ENCODE measurements around the gene WNT2B. TPM values are rescaled to one million over a fixed set of nuclear protein-coding genes. Genes with fewer than 3 reads are reported as not detected.

The WNT2B gene
- total and polyA plus RNA-seq, 2 of the 8 experiments (the other 6 are each of a cell fraction or from before 2014, with no cell fraction given): 0.33 to 2.0 TPM

GRCh38 chr1:112541299-112541698, 32.5 kb downstream of the WNT2B start (continued):
- TF ChIP-seq, protein P1, sequence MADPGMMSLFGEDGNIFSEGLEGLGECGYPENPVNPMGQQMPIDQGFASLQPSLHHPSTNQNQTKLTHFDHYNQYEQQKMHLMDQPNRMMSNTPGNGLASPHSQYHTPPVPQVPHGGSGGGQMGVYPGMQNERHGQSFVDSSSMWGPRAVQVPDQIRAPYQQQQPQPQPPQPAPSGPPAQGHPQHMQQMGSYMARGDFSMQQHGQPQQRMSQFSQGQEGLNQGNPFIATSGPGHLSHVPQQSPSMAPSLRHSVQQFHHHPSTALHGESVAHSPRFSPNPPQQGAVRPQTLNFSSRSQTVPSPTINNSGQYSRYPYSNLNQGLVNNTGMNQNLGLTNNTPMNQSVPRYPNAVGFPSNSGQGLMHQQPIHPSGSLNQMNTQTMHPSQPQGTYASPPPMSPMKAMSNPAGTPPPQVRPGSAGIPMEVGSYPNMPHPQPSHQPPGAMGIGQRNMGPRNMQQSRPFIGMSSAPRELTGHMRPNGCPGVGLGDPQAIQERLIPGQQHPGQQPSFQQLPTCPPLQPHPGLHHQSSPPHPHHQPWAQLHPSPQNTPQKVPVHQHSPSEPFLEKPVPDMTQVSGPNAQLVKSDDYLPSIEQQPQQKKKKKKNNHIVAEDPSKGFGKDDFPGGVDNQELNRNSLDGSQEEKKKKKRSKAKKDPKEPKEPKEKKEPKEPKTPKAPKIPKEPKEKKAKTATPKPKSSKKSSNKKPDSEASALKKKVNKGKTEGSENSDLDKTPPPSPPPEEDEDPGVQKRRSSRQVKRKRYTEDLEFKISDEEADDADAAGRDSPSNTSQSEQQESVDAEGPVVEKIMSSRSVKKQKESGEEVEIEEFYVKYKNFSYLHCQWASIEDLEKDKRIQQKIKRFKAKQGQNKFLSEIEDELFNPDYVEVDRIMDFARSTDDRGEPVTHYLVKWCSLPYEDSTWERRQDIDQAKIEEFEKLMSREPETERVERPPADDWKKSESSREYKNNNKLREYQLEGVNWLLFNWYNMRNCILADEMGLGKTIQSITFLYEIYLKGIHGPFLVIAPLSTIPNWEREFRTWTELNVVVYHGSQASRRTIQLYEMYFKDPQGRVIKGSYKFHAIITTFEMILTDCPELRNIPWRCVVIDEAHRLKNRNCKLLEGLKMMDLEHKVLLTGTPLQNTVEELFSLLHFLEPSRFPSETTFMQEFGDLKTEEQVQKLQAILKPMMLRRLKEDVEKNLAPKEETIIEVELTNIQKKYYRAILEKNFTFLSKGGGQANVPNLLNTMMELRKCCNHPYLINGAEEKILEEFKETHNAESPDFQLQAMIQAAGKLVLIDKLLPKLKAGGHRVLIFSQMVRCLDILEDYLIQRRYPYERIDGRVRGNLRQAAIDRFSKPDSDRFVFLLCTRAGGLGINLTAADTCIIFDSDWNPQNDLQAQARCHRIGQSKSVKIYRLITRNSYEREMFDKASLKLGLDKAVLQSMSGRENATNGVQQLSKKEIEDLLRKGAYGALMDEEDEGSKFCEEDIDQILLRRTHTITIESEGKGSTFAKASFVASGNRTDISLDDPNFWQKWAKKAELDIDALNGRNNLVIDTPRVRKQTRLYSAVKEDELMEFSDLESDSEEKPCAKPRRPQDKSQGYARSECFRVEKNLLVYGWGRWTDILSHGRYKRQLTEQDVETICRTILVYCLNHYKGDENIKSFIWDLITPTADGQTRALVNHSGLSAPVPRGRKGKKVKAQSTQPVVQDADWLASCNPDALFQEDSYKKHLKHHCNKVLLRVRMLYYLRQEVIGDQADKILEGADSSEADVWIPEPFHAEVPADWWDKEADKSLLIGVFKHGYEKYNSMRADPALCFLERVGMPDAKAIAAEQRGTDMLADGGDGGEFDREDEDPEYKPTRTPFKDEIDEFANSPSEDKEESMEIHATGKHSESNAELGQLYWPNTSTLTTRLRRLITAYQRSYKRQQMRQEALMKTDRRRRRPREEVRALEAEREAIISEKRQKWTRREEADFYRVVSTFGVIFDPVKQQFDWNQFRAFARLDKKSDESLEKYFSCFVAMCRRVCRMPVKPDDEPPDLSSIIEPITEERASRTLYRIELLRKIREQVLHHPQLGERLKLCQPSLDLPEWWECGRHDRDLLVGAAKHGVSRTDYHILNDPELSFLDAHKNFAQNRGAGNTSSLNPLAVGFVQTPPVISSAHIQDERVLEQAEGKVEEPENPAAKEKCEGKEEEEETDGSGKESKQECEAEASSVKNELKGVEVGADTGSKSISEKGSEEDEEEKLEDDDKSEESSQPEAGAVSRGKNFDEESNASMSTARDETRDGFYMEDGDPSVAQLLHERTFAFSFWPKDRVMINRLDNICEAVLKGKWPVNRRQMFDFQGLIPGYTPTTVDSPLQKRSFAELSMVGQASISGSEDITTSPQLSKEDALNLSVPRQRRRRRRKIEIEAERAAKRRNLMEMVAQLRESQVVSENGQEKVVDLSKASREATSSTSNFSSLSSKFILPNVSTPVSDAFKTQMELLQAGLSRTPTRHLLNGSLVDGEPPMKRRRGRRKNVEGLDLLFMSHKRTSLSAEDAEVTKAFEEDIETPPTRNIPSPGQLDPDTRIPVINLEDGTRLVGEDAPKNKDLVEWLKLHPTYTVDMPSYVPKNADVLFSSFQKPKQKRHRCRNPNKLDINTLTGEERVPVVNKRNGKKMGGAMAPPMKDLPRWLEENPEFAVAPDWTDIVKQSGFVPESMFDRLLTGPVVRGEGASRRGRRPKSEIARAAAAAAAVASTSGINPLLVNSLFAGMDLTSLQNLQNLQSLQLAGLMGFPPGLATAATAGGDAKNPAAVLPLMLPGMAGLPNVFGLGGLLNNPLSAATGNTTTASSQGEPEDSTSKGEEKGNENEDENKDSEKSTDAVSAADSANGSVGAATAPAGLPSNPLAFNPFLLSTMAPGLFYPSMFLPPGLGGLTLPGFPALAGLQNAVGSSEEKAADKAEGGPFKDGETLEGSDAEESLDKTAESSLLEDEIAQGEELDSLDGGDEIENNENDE (IDR thresholded peaks at IDR 0.05; ENCODE audit: insufficient replicate concordance, low read length): no peak
- TF ChIP-seq JUN (IDR thresholded peaks at IDR 0.05; ENCODE audit: low read depth, low read length) (no peak), TEAD4 (IDR thresholded peaks at IDR 0.05; ENCODE audit: low read depth, low read length) (no peak), YY1 (IDR thresholded peaks at IDR 0.05; ENCODE audit: low read depth, low read length) (no peak), ATF3 (IDR thresholded peaks at IDR 0.05; ENCODE audit: insufficient read depth, low read depth, low read length) (no peak), E2F6 (IDR thresholded peaks at IDR 0.05) (no peak), BRCA1 (IDR thresholded peaks at IDR 0.05; ENCODE audit: low read depth, low read length) (no peak), SRF (IDR thresholded peaks at IDR 0.05; ENCODE audit: low read depth, low read length) (no peak), CHD2 (IDR thresholded peaks at IDR 0.05; ENCODE audit: low read length) (no peak), SAP30 (IDR thresholded peaks at IDR 0.05; ENCODE audit: insufficient read depth, insufficient replicate concordance, low read length) (no peak), NRF1 (IDR thresholded peaks at IDR 0.05; ENCODE audit: low read depth, low read length) (no peak)
